OCI-LY7 (cell line): ENCODE data around the gene ADCY9. TPM values are rescaled to one million over a fixed set of nuclear protein-coding genes. Genes with fewer than 3 reads are reported as not detected.

Experiments
- BruUV-seq: library from RNA; stranded (reverse); fragments of 400-500 nt; replicated peaks from 2 replicates; lab custom pipeline; 2021; lab: Mats Ljungman, UMichigan
- CTCF ChIA-PET: fragments of 300-600 bp; sonication (Branson Sonifier 250); formaldehyde crosslinking; loops from one replicate; lab custom pipeline; 2022; ENCODE audit warnings: antibody characterized with exemption; ENCODE audit not compliant: unreplicated experiment; lab: Charles Lee
- POLR2A ChIA-PET: fragments of 300-600 bp; sonication (Branson Sonifier 250); formaldehyde crosslinking; loops from one replicate; lab custom pipeline; 2022; ENCODE audit warnings: antibody characterized with exemption; lab: Charles Lee
- DNase-seq: peaks from one replicate; pipeline ENCODE4 v3.0.0-alpha.2; 2015; ENCODE audit warnings: low spot score
- H2AFZ ChIP-seq: fragments of 200-600 bp; sonication (generic), shearing (Covaris generic); 2 replicates; pipeline ENCODE4 v1.6.1; 2014; ENCODE audit warnings: mild to moderate bottlenecking, antibody characterized with exemption, low read length, moderate library complexity
- H3K27ac ChIP-seq: fragments of 200-600 bp; sonication (generic); 2 replicates; pipeline ENCODE4 v1.5.1; 2014; ENCODE audit warnings: mixed run types, low read depth, mild to moderate bottlenecking, moderate library complexity, low read length, inconsistent platforms; ENCODE audit not compliant: poor library complexity, severe bottlenecking
- H3K36me3 ChIP-seq: fragments of 200-600 bp; sonication (generic); 2 replicates; pipeline ENCODE4 v1.6.1; 2014; ENCODE audit warnings: mild to moderate bottlenecking, antibody characterized with exemption, low read length, moderate library complexity, mixed read lengths; ENCODE audit not compliant: insufficient read depth
- H3K4me1 ChIP-seq: fragments of 200-600 bp; sonication (generic); 2 replicates; pipeline ENCODE4 v1.5.1; 2014; ENCODE audit warnings: mild to moderate bottlenecking, low read length; ENCODE audit not compliant: insufficient read depth, poor library complexity, severe bottlenecking
- H3K4me2 ChIP-seq: fragments of 200-600 bp; sonication (generic); 2 replicates; pipeline ENCODE4 v1.6.1; 2014; ENCODE audit warnings: mild to moderate bottlenecking, low read length
- H3K4me3 ChIP-seq: fragments of 200-600 bp; sonication (generic); 2 replicates; pipeline ENCODE4 v1.5.1; 2014; ENCODE audit warnings: mild to moderate bottlenecking, low read depth, low read length; ENCODE audit not compliant: poor library complexity, severe bottlenecking
- H3K79me2 ChIP-seq: fragments of 200-600 bp; sonication (generic); 2 replicates; pipeline ENCODE4 v1.6.1; 2016; ENCODE audit warnings: low read depth, mild to moderate bottlenecking, low read length, moderate library complexity, mixed read lengths; ENCODE audit not compliant: insufficient read depth
- H3K9me2 ChIP-seq: fragments of 200-600 bp; sonication (generic); 2 replicates; pipeline ENCODE4 v1.6.1; 2016; ENCODE audit warnings: mild to moderate bottlenecking, low read length, mixed read lengths; ENCODE audit not compliant: insufficient read depth
- H3K9me3 ChIP-seq: fragments of 200-600 bp; sonication (generic); 2 replicates; pipeline ENCODE4 v1.6.1; 2014; ENCODE audit warnings: mild to moderate bottlenecking, mixed run types, low read length, mixed read lengths
- H4K20me1 ChIP-seq: fragments of 200-600 bp; sonication (generic); 2 replicates; pipeline ENCODE4 v1.6.1; 2014; ENCODE audit warnings: mild to moderate bottlenecking, antibody characterized with exemption, low read length, moderate library complexity, mixed read lengths; ENCODE audit not compliant: insufficient read depth
- CTCF ChIP-seq: fragments of 200-600 bp; sonication (generic); conservative IDR thresholded peaks from 2 replicates; pipeline ENCODE4 v1.5.1; 2014; ENCODE audit warnings: mild to moderate bottlenecking, antibody characterized with exemption, low read length, moderate library complexity, mixed read lengths
- EZH2phosphoT487 ChIP-seq: fragments of 200-600 bp; sonication (generic); IDR thresholded peaks from 2 replicates; pipeline ENCODE4 v1.6.1; 2018; ENCODE audit warnings: low read depth, borderline replicate concordance, mild to moderate bottlenecking, mixed run types, antibody characterized with exemption, low read length, moderate library complexity, mixed read lengths
- intact Hi-C: fragments of 100-400 bp; cut with micrococcal nuclease; formaldehyde crosslinking; loops from one replicate; pipeline ENCODE4 v1.10.0; 2022; ENCODE audit not compliant: unreplicated experiment
- total RNA-seq, 2 experiments: library from RNA; depleted of rRNA in 1 of 2; stranded (reverse); fragments of >200 nt in 1 of 2; shearing (Covaris generic) in 1 of 2; gene quantifications; 2 replicates each; pipeline ENCODE4 v1.2.3, GENCODE V29; 2014 to 2022

ADCY9 gene
- total RNA-seq, 2 experiments from 2014 or later, result 0.22 to 0.34 TPM

- Histone ChIP-seq H3K4me1 (no peaks in the 10 kb centered on the region), H3K9me3 (no peaks in the 10 kb centered on the region), H2AFZ (no peak overlapping the region), H3K36me3 (no peaks in the 10 kb centered on the region), H3K9me2 (no peaks in the 10 kb centered on the region), H3K4me3 (no peak overlapping the region), H4K20me1 (no peaks in the 10 kb centered on the region; the same call in 1 of the 2 replicates), H3K79me2 (no peaks in the 10 kb centered on the region), H3K27ac (no peak overlapping the region), H3K4me2 (no peak overlapping the region)
- ChIA-PET POLR2A (no interaction called here), CTCF (no interaction called here)
- BruUV-seq, result no TSS peak
- intact Hi-C loops, result no loop called here
- TF ChIP-seq EZH2phosphoT487 (no peak), CTCF (no peak)
- no peak for DNase-seq
Measured at GRCh38 chr16:4109250-4109736, 6.9 kb downstream of the ADCY9 start.

GRCh38 chr16:4106516-4106915, 9.7 kb downstream of the ADCY9 start:
- H3K36me3 ChIP-seq, result no peaks in the 10 kb centered on the region
- H3K4me3 ChIP-seq, result no peak overlapping the region
- H3K79me2 ChIP-seq, result no peaks in the 10 kb centered on the region
- intact Hi-C loops, result no loop called here
- POLR2A ChIA-PET, result no interaction called here
- H3K4me2 ChIP-seq, result no peak overlapping the region
- H3K27ac ChIP-seq, result no peak overlapping the region
- no peaks in the 10 kb centered on the region for H3K9me2 ChIP-seq
- CTCF ChIA-PET, result no interaction called here
- TF ChIP-seq EZH2phosphoT487, result no peak
- TF ChIP-seq CTCF, result no peak
- no peak overlapping the region for H2AFZ ChIP-seq
- no TSS peak for BruUV-seq
- no peak for DNase-seq
- no peaks in the 10 kb centered on the region for H3K4me1 ChIP-seq
- no peaks in the 10 kb centered on the region for H3K9me3 ChIP-seq
- H4K20me1 ChIP-seq, result no peaks in the 10 kb centered on the region; the same call in 1 of the 2 replicates

GRCh38 chr16:4105848-4106247, 10.4 kb downstream of the ADCY9 start:
- intact Hi-C loops, result no loop called here
- no peak overlapping the region for H3K4me2 ChIP-seq
- TF ChIP-seq CTCF, result no peak
- no peak for TF ChIP-seq EZH2phosphoT487
- H3K79me2 ChIP-seq, result no peaks in the 10 kb centered on the region
- no peak overlapping the region for H3K4me3 ChIP-seq
- H3K27ac ChIP-seq, result no peak overlapping the region
- no TSS peak for BruUV-seq
- POLR2A ChIA-PET, result no interaction called here
- H3K4me1 ChIP-seq, result no peaks in the 10 kb centered on the region
- H3K36me3 ChIP-seq, result no peaks in the 10 kb centered on the region
- H4K20me1 ChIP-seq, result no peaks in the 10 kb centered on the region; the same call in 1 of the 2 replicates
- no peaks in the 10 kb centered on the region for H3K9me3 ChIP-seq
- no peak overlapping the region for H2AFZ ChIP-seq
- H3K9me2 ChIP-seq, result no peaks in the 10 kb centered on the region
- CTCF ChIA-PET, result no interaction called here
- DNase-seq, result no peak
